Activated naive CD8-positive, alpha-beta T cell (primary cell): ENCODE measurements around the gene COL4A3.

Experiments
- H3K27ac Mint-ChIP-seq: one replicate; pipeline ENCODE4 v1.8.0; 2021; ENCODE audit warnings: mixed read lengths
- H3K27me3 Mint-ChIP-seq: one replicate; pipeline ENCODE4 v1.8.0; 2021; ENCODE audit warnings: mixed read lengths
- H3K36me3 Mint-ChIP-seq: one replicate; pipeline ENCODE4 v1.8.0; 2021; ENCODE audit warnings: mixed read lengths
- H3K4me1 Mint-ChIP-seq: one replicate; pipeline ENCODE4 v1.8.0; 2021; ENCODE audit warnings: low read depth, mixed read lengths
- H3K4me3 Mint-ChIP-seq: one replicate; pipeline ENCODE4 v1.8.0; 2021; ENCODE audit warnings: mild to moderate bottlenecking, mixed read lengths
- H3K9me3 Mint-ChIP-seq: one replicate; pipeline ENCODE4 v1.8.0; 2021; ENCODE audit warnings: low read depth, mixed read lengths

Gene COL4A3

GRCh38 chr2:227267410-227268115, 103.1 kb downstream of the COL4A3 start:
- Mint-ChIP-seq H3K4me3 (no peak overlapping the region), H3K4me1 (no peaks in the 10 kb centered on the region), H3K36me3 (peaks cover 6% of the 10 kb centered on the region), H3K9me3 (no peaks in the 10 kb centered on the region), H3K27me3 (no peaks in the 10 kb centered on the region), H3K27ac (no peak overlapping the region)

- Mint-ChIP-seq H3K4me1 (no peaks in the 10 kb centered on the region), H3K4me3 (no peak overlapping the region), H3K9me3 (peaks cover 9% of the 10 kb centered on the region), H3K27ac (no peak overlapping the region), H3K27me3 (no peaks in the 10 kb centered on the region), H3K36me3 (peaks cover 6% of the 10 kb centered on the region)
Observed at GRCh38 chr2:227280895-227281294, 116.5 kb downstream of the COL4A3 start.

- peaks cover 6% of the 10 kb centered on the region for H3K36me3 Mint-ChIP-seq
- H3K4me1 Mint-ChIP-seq: no peaks in the 10 kb centered on the region
- H3K9me3 Mint-ChIP-seq: peaks cover 9% of the 10 kb centered on the region
- no peak overlapping the region for H3K4me3 Mint-ChIP-seq
- H3K27ac Mint-ChIP-seq: no peak overlapping the region
- H3K27me3 Mint-ChIP-seq: no peaks in the 10 kb centered on the region
Observed at GRCh38 chr2:227285741-227286236, 121.4 kb downstream of the COL4A3 start.

- Mint-ChIP-seq H3K9me3 (peaks cover 4% of the 10 kb centered on the region), H3K4me3 (no peak overlapping the region)
Observed at GRCh38 chr2:227287771-227288170, 123.3 kb downstream of the COL4A3 start.

GRCh38 chr2:227292314-227292713, 127.9 kb downstream of the COL4A3 start:
- Mint-ChIP-seq H3K36me3 (no peaks in the 10 kb centered on the region), H3K27ac (no peak overlapping the region), H3K4me3 (no peak overlapping the region), H3K4me1 (no peaks in the 10 kb centered on the region), H3K9me3 (no peaks in the 10 kb centered on the region), H3K27me3 (no peaks in the 10 kb centered on the region)

More at GRCh38 chr2:227287771-227288170, 123.3 kb downstream of the COL4A3 start:
- Mint-ChIP-seq H3K27ac (no peak overlapping the region), H3K27me3 (no peaks in the 10 kb centered on the region), H3K36me3 (peaks cover 4% of the 10 kb centered on the region), H3K4me1 (no peaks in the 10 kb centered on the region)

- H3K4me1 Mint-ChIP-seq: no peaks in the 10 kb centered on the region
- H3K36me3 Mint-ChIP-seq: no peaks in the 10 kb centered on the region
- H3K27me3 Mint-ChIP-seq: no peaks in the 10 kb centered on the region
- H3K9me3 Mint-ChIP-seq: no peaks in the 10 kb centered on the region
- H3K4me3 Mint-ChIP-seq: no peak overlapping the region
- H3K27ac Mint-ChIP-seq: no peak overlapping the region
Observed at GRCh38 chr2:227293531-227293930, 129.1 kb downstream of the COL4A3 start.

GRCh38 chr2:227295806-227296205, 131.4 kb downstream of the COL4A3 start:
- Mint-ChIP-seq H3K4me1 (no peaks in the 10 kb centered on the region), H3K9me3 (no peaks in the 10 kb centered on the region), H3K27ac (no peak overlapping the region), H3K27me3 (no peaks in the 10 kb centered on the region), H3K36me3 (peaks cover 7% of the 10 kb centered on the region), H3K4me3 (no peak overlapping the region)

- no peak overlapping the region for H3K27ac Mint-ChIP-seq
- no peaks in the 10 kb centered on the region for H3K4me1 Mint-ChIP-seq
- no peak overlapping the region for H3K4me3 Mint-ChIP-seq
- no peaks in the 10 kb centered on the region for H3K9me3 Mint-ChIP-seq
- peaks cover 11% of the 10 kb centered on the region for H3K36me3 Mint-ChIP-seq
- H3K27me3 Mint-ChIP-seq: no peaks in the 10 kb centered on the region
Observed at GRCh38 chr2:227296671-227297405, 132.4 kb downstream of the COL4A3 start.

GRCh38 chr2:227301523-227301922, 137.1 kb downstream of the COL4A3 start:
- Mint-ChIP-seq H3K27ac (no peak overlapping the region), H3K4me3 (no peak overlapping the region), H3K36me3 (peaks cover 16% of the 10 kb centered on the region), H3K4me1 (no peaks in the 10 kb centered on the region), H3K27me3 (no peaks in the 10 kb centered on the region), H3K9me3 (no peaks in the 10 kb centered on the region)

- H3K4me1 Mint-ChIP-seq: no peaks in the 10 kb centered on the region
Observed at GRCh38 chr2:227308784-227309183, 144.4 kb downstream of the COL4A3 start.

GRCh38 chr2:227310756-227311110, 146.3 kb downstream of the COL4A3 start:
- no peak overlapping the region for H3K27ac Mint-ChIP-seq
- H3K27me3 Mint-ChIP-seq: no peaks in the 10 kb centered on the region
- no peaks in the 10 kb centered on the region for H3K36me3 Mint-ChIP-seq
- H3K9me3 Mint-ChIP-seq: no peaks in the 10 kb centered on the region
- H3K4me3 Mint-ChIP-seq: no peak overlapping the region
- no peaks in the 10 kb centered on the region for H3K4me1 Mint-ChIP-seq

More at GRCh38 chr2:227308784-227309183, 144.4 kb downstream of the COL4A3 start:
- H3K27me3 Mint-ChIP-seq: no peaks in the 10 kb centered on the region
- H3K36me3 Mint-ChIP-seq: peaks cover 2% of the 10 kb centered on the region
- no peak overlapping the region for H3K27ac Mint-ChIP-seq
- H3K9me3 Mint-ChIP-seq: no peaks in the 10 kb centered on the region
- no peak overlapping the region for H3K4me3 Mint-ChIP-seq

- Mint-ChIP-seq H3K27ac (no peak overlapping the region), H3K9me3 (no peaks in the 10 kb centered on the region), H3K36me3 (peaks cover 2% of the 10 kb centered on the region), H3K4me1 (no peaks in the 10 kb centered on the region), H3K4me3 (no peak overlapping the region), H3K27me3 (no peaks in the 10 kb centered on the region)
Observed at GRCh38 chr2:227311861-227312506, 147.6 kb downstream of the COL4A3 start.

- Mint-ChIP-seq H3K9me3 (no peaks in the 10 kb centered on the region), H3K27ac (no peak overlapping the region)
Observed at GRCh38 chr2:227312579-227312978, 148.2 kb downstream of the COL4A3 start.

GRCh38 chr2:227313310-227313709, 148.9 kb downstream of the COL4A3 start:
- Mint-ChIP-seq H3K4me3 (no peak overlapping the region), H3K27ac (no peak overlapping the region), H3K4me1 (no peaks in the 10 kb centered on the region), H3K36me3 (peaks cover 4% of the 10 kb centered on the region), H3K27me3 (no peaks in the 10 kb centered on the region), H3K9me3 (no peaks in the 10 kb centered on the region)

More at GRCh38 chr2:227312579-227312978, 148.2 kb downstream of the COL4A3 start:
- peaks cover 4% of the 10 kb centered on the region for H3K36me3 Mint-ChIP-seq
- H3K4me1 Mint-ChIP-seq: no peaks in the 10 kb centered on the region
- no peaks in the 10 kb centered on the region for H3K27me3 Mint-ChIP-seq
- no peak overlapping the region for H3K4me3 Mint-ChIP-seq

- peaks cover 2% of the 10 kb centered on the region for H3K4me1 Mint-ChIP-seq
- no peak overlapping the region for H3K27ac Mint-ChIP-seq
- no peaks in the 10 kb centered on the region for H3K27me3 Mint-ChIP-seq
- no peaks in the 10 kb centered on the region for H3K9me3 Mint-ChIP-seq
- H3K4me3 Mint-ChIP-seq: no peak overlapping the region
- peaks cover 5% of the 10 kb centered on the region for H3K36me3 Mint-ChIP-seq
Observed at GRCh38 chr2:227317834-227318233, 153.4 kb downstream of the COL4A3 start.
